Vagina (tissue), 2 donors: ENCODE results near the gene NOTCH3.

ENCODE experiments used
- CTCF ChIP-seq, 3 experiments: fragments of 450-650 bp in 2 of 3; fragments of 200-600 bp in 1 of 3; sonication (generic) in 1 of 3; IDR thresholded peaks; one replicate each; pipeline ENCODE4 v1.5.1; 2017 to 2019; ENCODE audit warnings: antibody characterized with exemption in 3 of 3, mild to moderate bottlenecking in 2 of 3, moderate library complexity in 2 of 3
- POLR2A ChIP-seq, 2 donors: fragments of 450-650 bp; IDR thresholded peaks; one replicate each; pipeline ENCODE4 v1.6.1; 2017; ENCODE audit warnings: antibody characterized with exemption in 2 of 2, mild to moderate bottlenecking in 2 of 2, moderate library complexity in 2 of 2
- POLR2AphosphoS5 ChIP-seq, 2 donors: sonication (generic); formaldehyde crosslinking; IDR thresholded peaks; one replicate each; pipeline ENCODE4 v1.9.0; 2017; ENCODE audit warnings: antibody characterized with exemption in 2 of 2, mild to moderate bottlenecking in 2 of 2, low read depth in 1 of 2; ENCODE audit not compliant: insufficient read depth in 1 of 2

- TF ChIP-seq POLR2A (IDR thresholded peaks at IDR 0.05) (no peak), CTCF (IDR thresholded peaks at IDR 0.05) (no peak), POLR2AphosphoS5 (IDR thresholded peaks at IDR 0.05; ENCODE audit: insufficient read depth in 1 of 2, low read depth in 1 of 2) (no peak)
These were observed 11.9 kb downstream of the NOTCH3 start for GRCh38 chr19:15188851-15189250.
